HFFc6 (cell line): ENCODE results near the gene PAX4. TPM values are rescaled to one million over a fixed set of nuclear protein-coding genes. Genes with fewer than 3 reads are reported as not detected.
"Not testable (repeated sequence)": the region's sequence is repeated elsewhere in the genome, so short reads cannot be mapped to it uniquely, and the experiment has no call there.

Experiments used
- DNase-seq: peaks from one replicate; pipeline ENCODE4 v3.0.0-alpha.2; 2018
- H3K27ac Mint-ChIP-seq: 2 replicates; pipeline ENCODE4 v1.8.0; 2020; ENCODE audit warnings: mild to moderate bottlenecking, mixed read lengths
- H3K27me3 Mint-ChIP-seq: 2 replicates; pipeline ENCODE4 v1.8.0; 2021; ENCODE audit warnings: mild to moderate bottlenecking, moderate library complexity, mixed read lengths; ENCODE audit not compliant: insufficient read depth
- H3K36me3 Mint-ChIP-seq: 2 replicates; pipeline ENCODE4 v1.8.0; 2021; ENCODE audit warnings: low read depth, mixed read lengths
- H3K4me1 Mint-ChIP-seq: 2 replicates; pipeline ENCODE4 v1.8.0; 2020; ENCODE audit warnings: low read depth, mixed read lengths
- H3K4me3 Mint-ChIP-seq: 2 replicates; pipeline ENCODE4 v1.8.0; 2020; ENCODE audit warnings: mild to moderate bottlenecking, moderate library complexity, mixed read lengths
- H3K9me3 Mint-ChIP-seq: 2 replicates; pipeline ENCODE4 v1.8.0; 2020; ENCODE audit warnings: mild to moderate bottlenecking, mixed read lengths
- CTCF ChIP-seq: fragments of 200-600 bp; sonication (generic); IDR thresholded peaks from 2 replicates; pipeline ENCODE4 v1.5.0; 2021; ENCODE audit warnings: antibody characterized with exemption, mild to moderate bottlenecking
- total RNA-seq, 6 experiments: library from RNA; stranded (reverse); fragmentation: NEBNext Ultra II Directional; extraction: Animal tissue kit (Norgen Biotek cat#: 25700); gene quantifications; 2 replicates in 1 of 6; 3 replicates in 5 of 6; pipeline ENCODE4 v1.2.3, GENCODE V29; 2021

PAX4 gene
- total RNA-seq, 6 experiments from 2014 or later: not detected

- Mint-ChIP-seq H3K9me3 (no peaks in the 10 kb centered on the region), H3K27ac (peak overlapping the region; percentile 10; the same call in 1 of the 2 replicates), H3K4me1 (peaks cover 44% of the 10 kb centered on the region), H3K27me3 (no peaks in the 10 kb centered on the region; the same call in none of the 2 replicates), H3K36me3 (peaks cover 16% of the 10 kb centered on the region), H3K4me3 (no peak overlapping the region)
- DNase-seq: peak; percentile 28
- peak; percentile 60 for TF ChIP-seq CTCF
Measured at GRCh38 chr7:127578036-127578684, 39.8 kb downstream of the PAX4 start.

- Mint-ChIP-seq H3K27me3 (no peaks in the 10 kb centered on the region; the same call in none of the 2 replicates), H3K36me3 (peaks cover 9% of the 10 kb centered on the region; the same call in 1 of the 2 replicates), H3K27ac (no peak overlapping the region)
Measured at GRCh38 chr7:127571741-127572505, 46.0 kb downstream of the PAX4 start.

GRCh38 chr7:127568034-127568433 is 49.9 kb downstream of the PAX4 start:
- H3K4me1 Mint-ChIP-seq, H3K36me3 Mint-ChIP-seq, DNase-seq, H3K9me3 Mint-ChIP-seq, H3K27ac Mint-ChIP-seq, H3K4me3 Mint-ChIP-seq, H3K27me3 Mint-ChIP-seq: not testable (repeated sequence)

More at GRCh38 chr7:127571741-127572505, 46.0 kb downstream of the PAX4 start:
- no peak for TF ChIP-seq CTCF
- Mint-ChIP-seq H3K4me1 (no peaks in the 10 kb centered on the region), H3K9me3 (no peaks in the 10 kb centered on the region), H3K4me3 (no peak overlapping the region)
- DNase-seq: no peak

- Mint-ChIP-seq H3K4me1 (no peaks in the 10 kb centered on the region), H3K36me3 (no peaks in the 10 kb centered on the region; the same call in 1 of the 2 replicates), H3K27ac (no peak overlapping the region), H3K9me3 (peaks cover 4% of the 10 kb centered on the region; the same call in 1 of the 2 replicates), H3K27me3 (peaks cover 3% of the 10 kb centered on the region; the same call in 1 of the 2 replicates), H3K4me3 (no peak overlapping the region)
- no peak for DNase-seq
- TF ChIP-seq CTCF: no peak
Measured at GRCh38 chr7:127566242-127566641, 51.7 kb downstream of the PAX4 start.

Other genes with a start within 250 kb of the PAX4 start
- 10 to 100 TPM; 24.3 to 26.7 (median 25.7) TPM for gene ZNF800, start 225.4 kb downstream of the PAX4 start, total RNA-seq
- 10 to 100 TPM; 14.8 to 17.1 (median 16.1) TPM for gene GCC1, start 32.5 kb downstream of the PAX4 start, total RNA-seq
- gene ARF5, start 29.7 kb downstream of the PAX4 start, total RNA-seq: 100 to 1,000 TPM in 4 of 6 experiments, 10 to 100 TPM in 2; 98.3 to 122 (median 110) TPM
- under 1 TPM in 1 of 6 experiments, not detected in 5; 0.07 TPM for gene FSCN3, start 24.4 kb downstream of the PAX4 start, total RNA-seq
- 100 to 1,000 TPM; 217 to 259 (median 247) TPM for gene SND1, start 34.1 kb upstream of the PAX4 start, total RNA-seq